ENCODE results near the gene SLC7A6.

SLC7A6 gene

GRCh38 chr16:68264128-68265077 lies at the start of gene SLC7A6:
TSS of gene SLC7A6 (plus strand) at chr16:68264526. CDS start at chr16:68274727, 10,201 bp downstream.
- peak; percentile 68 for DNase-seq

GRCh38 chr16:68214726-68215125 lies 49.6 kb upstream of the SLC7A6 start:
- no peak for DNase-seq

- no peak for DNase-seq
Measured at GRCh38 chr16:68215302-68215701, 49.0 kb upstream of the SLC7A6 start.

GRCh38 chr16:68216240-68216639 lies 48.1 kb upstream of the SLC7A6 start:
- DNase-seq = no peak

GRCh38 chr16:68217506-68217905 lies 46.8 kb upstream of the SLC7A6 start:
- no peak for DNase-seq

- no peak for DNase-seq
Measured at GRCh38 chr16:68219725-68220351, 44.5 kb upstream of the SLC7A6 start.

- no peak for DNase-seq
Measured at GRCh38 chr16:68223072-68223471, 41.3 kb upstream of the SLC7A6 start.

- DNase-seq = no peak
Measured at GRCh38 chr16:68226116-68226515, 38.2 kb upstream of the SLC7A6 start.

- no peak for DNase-seq
Measured at GRCh38 chr16:68227183-68227793, 37.0 kb upstream of the SLC7A6 start.

- DNase-seq = no peak
Measured at GRCh38 chr16:68227850-68228553, 36.3 kb upstream of the SLC7A6 start.

- no peak for DNase-seq
Measured at GRCh38 chr16:68228652-68229051, 35.7 kb upstream of the SLC7A6 start.

- peak; percentile 67 for DNase-seq
Measured at GRCh38 chr16:68229431-68230175, 34.7 kb upstream of the SLC7A6 start.

- DNase-seq = no peak
Measured at GRCh38 chr16:68230176-68230571, 34.2 kb upstream of the SLC7A6 start.

- no peak for DNase-seq
Measured at GRCh38 chr16:68230956-68231355, 33.4 kb upstream of the SLC7A6 start.

- DNase-seq = no peak
Measured at GRCh38 chr16:68231384-68232136, 32.8 kb upstream of the SLC7A6 start.

- DNase-seq = no peak
Measured at GRCh38 chr16:68232335-68232734, 32.0 kb upstream of the SLC7A6 start.

GRCh38 chr16:68233085-68233834 lies 31.1 kb upstream of the SLC7A6 start:
- no peak for DNase-seq

GRCh38 chr16:68233835-68234187 lies 30.5 kb upstream of the SLC7A6 start:
- DNase-seq = no peak

- no peak for DNase-seq
Measured at GRCh38 chr16:68234188-68235107, 29.9 kb upstream of the SLC7A6 start.
